ENCODE results near the gene ZNF674.

DNA sequence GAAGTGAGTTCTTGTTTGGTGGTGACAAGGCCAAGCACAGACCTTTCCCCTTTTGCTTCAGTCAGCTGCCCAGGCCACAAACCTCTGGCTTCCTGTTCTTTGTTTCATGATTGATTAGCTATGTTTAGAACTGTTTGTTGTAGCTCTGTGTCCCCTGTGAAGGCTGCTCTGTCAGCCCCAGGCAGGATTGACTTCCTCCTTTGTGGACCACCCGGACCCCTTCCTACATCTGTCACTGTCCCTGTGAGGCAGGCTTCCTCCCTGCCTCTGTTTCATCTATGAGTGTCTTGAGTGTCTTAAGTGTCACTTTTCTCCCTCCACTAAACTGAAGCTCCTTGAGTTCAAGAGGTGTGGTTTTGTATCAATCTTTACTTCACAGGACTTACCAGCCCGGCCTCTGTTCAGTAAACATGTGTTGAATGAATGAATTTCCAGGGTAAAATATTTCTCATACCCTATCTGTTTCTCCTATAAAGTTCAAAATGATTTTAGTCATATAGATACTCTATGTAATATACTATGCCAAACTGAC is 83.5 kb downstream of the ZNF674 start:
- TF ChIP-seq, protein P1, sequence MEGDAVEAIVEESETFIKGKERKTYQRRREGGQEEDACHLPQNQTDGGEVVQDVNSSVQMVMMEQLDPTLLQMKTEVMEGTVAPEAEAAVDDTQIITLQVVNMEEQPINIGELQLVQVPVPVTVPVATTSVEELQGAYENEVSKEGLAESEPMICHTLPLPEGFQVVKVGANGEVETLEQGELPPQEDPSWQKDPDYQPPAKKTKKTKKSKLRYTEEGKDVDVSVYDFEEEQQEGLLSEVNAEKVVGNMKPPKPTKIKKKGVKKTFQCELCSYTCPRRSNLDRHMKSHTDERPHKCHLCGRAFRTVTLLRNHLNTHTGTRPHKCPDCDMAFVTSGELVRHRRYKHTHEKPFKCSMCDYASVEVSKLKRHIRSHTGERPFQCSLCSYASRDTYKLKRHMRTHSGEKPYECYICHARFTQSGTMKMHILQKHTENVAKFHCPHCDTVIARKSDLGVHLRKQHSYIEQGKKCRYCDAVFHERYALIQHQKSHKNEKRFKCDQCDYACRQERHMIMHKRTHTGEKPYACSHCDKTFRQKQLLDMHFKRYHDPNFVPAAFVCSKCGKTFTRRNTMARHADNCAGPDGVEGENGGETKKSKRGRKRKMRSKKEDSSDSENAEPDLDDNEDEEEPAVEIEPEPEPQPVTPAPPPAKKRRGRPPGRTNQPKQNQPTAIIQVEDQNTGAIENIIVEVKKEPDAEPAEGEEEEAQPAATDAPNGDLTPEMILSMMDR (conservative IDR thresholded peaks at IDR 0.05 in 1 of 2, IDR thresholded peaks at IDR 0.05 in 1 of 2; ENCODE audit: low read depth in 1 of 2, low read length in 2 of 2) = no peak
- TF ChIP-seq EZH2 (IDR thresholded peaks at IDR 0.05; ENCODE audit: low read length, missing control alignments) = no peak

Measured in fibroblast of lung (primary cell).